ENCODE measurements around the gene XRN1.
"Not testable (repeated sequence)": the region's sequence is repeated elsewhere in the genome, so short reads cannot be mapped to it uniquely, and the experiment has no call there.

XRN1 gene

GRCh38 chr3:142424754-142425153 is 23.1 kb downstream of the XRN1 start:
- H3K4me2 ChIP-seq (ENCODE audit: low read length) = no peak overlapping the region
- no peaks in the 10 kb centered on the region for H3K27me3 ChIP-seq (ENCODE audit: control insufficient read depth, low read length)
- no peaks in the 10 kb centered on the region for H3K9me2 ChIP-seq (replicated peaks; ENCODE audit: control insufficient read depth, low read length)

GRCh38 chr3:142418926-142419592 is 28.8 kb downstream of the XRN1 start:
- Histone ChIP-seq H3K9me3 (ENCODE audit: control insufficient read depth, insufficient read depth, low read length) (no peaks in the 10 kb centered on the region), H4K20me1 (ENCODE audit: control insufficient read depth, insufficient read depth, low read depth, low read length) (no peaks in the 10 kb centered on the region), H3K27ac (ENCODE audit: low read depth, low read length) (no peak overlapping the region), H3F3A (ENCODE audit: control insufficient read depth, insufficient read depth) (no peaks in the 10 kb centered on the region), H3K4me2 (ENCODE audit: low read length) (no peak overlapping the region), H3K4me1 (ENCODE audit: control insufficient read depth, low read length) (no peaks in the 10 kb centered on the region), H3K36me3 (ENCODE audit: control insufficient read depth, low read length) (peaks cover 29% of the 10 kb centered on the region), H3K79me2 (ENCODE audit: control insufficient read depth, low read length) (no peaks in the 10 kb centered on the region), H3K4me3 (ENCODE audit: low read length) (no peak overlapping the region), H3K9me2 (replicated peaks; ENCODE audit: control insufficient read depth, low read length) (no peaks in the 10 kb centered on the region), H3K27me3 (ENCODE audit: control insufficient read depth, low read length) (no peaks in the 10 kb centered on the region)
- TF ChIP-seq EZH2phosphoT487 (IDR thresholded peaks at IDR 0.05; ENCODE audit: borderline replicate concordance, low read length) = no peak
- no peak for TF ChIP-seq CTCF (IDR thresholded peaks at IDR 0.05; ENCODE audit: low read depth, low read length, poor library complexity, severe bottlenecking)

More at GRCh38 chr3:142424754-142425153, 23.1 kb downstream of the XRN1 start:
- H3K27ac ChIP-seq (ENCODE audit: low read depth, low read length) = no peak overlapping the region
- H4K20me1 ChIP-seq (ENCODE audit: control insufficient read depth, insufficient read depth, low read depth, low read length) = no peaks in the 10 kb centered on the region
- no peak for TF ChIP-seq CTCF (IDR thresholded peaks at IDR 0.05; ENCODE audit: low read depth, low read length, poor library complexity, severe bottlenecking)
- no peak for TF ChIP-seq EZH2phosphoT487 (IDR thresholded peaks at IDR 0.05; ENCODE audit: borderline replicate concordance, low read length)
- H3K36me3 ChIP-seq (ENCODE audit: control insufficient read depth, low read length) = peaks cover 11% of the 10 kb centered on the region
- no peaks in the 10 kb centered on the region for H3K4me1 ChIP-seq (ENCODE audit: control insufficient read depth, low read length)
- H3K9me3 ChIP-seq (ENCODE audit: control insufficient read depth, insufficient read depth, low read length) = no peaks in the 10 kb centered on the region
- H3K79me2 ChIP-seq (ENCODE audit: control insufficient read depth, low read length) = no peaks in the 10 kb centered on the region
- H3F3A ChIP-seq (ENCODE audit: control insufficient read depth, insufficient read depth) = no peaks in the 10 kb centered on the region
- H3K4me3 ChIP-seq (ENCODE audit: low read length) = no peak overlapping the region

GRCh38 chr3:142417302-142417701 is 30.5 kb downstream of the XRN1 start:
- H3K79me2 ChIP-seq (ENCODE audit: control insufficient read depth, low read length) = no peaks in the 10 kb centered on the region
- no peak overlapping the region for H3K27ac ChIP-seq (ENCODE audit: low read depth, low read length)
- H3K4me2 ChIP-seq (ENCODE audit: low read length) = no peak overlapping the region
- no peaks in the 10 kb centered on the region for H3K4me1 ChIP-seq (ENCODE audit: control insufficient read depth, low read length)
- TF ChIP-seq CTCF (IDR thresholded peaks at IDR 0.05; ENCODE audit: low read depth, low read length, poor library complexity, severe bottlenecking) = no peak
- no peak for TF ChIP-seq EZH2phosphoT487 (IDR thresholded peaks at IDR 0.05; ENCODE audit: borderline replicate concordance, low read length)
- H3K9me2 ChIP-seq (replicated peaks; ENCODE audit: control insufficient read depth, low read length) = no peaks in the 10 kb centered on the region
- H4K20me1 ChIP-seq (ENCODE audit: control insufficient read depth, insufficient read depth, low read depth, low read length) = no peaks in the 10 kb centered on the region
- H3F3A ChIP-seq (ENCODE audit: control insufficient read depth, insufficient read depth) = no peaks in the 10 kb centered on the region
- H3K4me3 ChIP-seq (ENCODE audit: low read length) = no peak overlapping the region
- H3K9me3 ChIP-seq (ENCODE audit: control insufficient read depth, insufficient read depth, low read length) = no peaks in the 10 kb centered on the region
- H3K36me3 ChIP-seq (ENCODE audit: control insufficient read depth, low read length) = peaks cover 32% of the 10 kb centered on the region
- no peaks in the 10 kb centered on the region for H3K27me3 ChIP-seq (ENCODE audit: control insufficient read depth, low read length)

GRCh38 chr3:142400537-142400936 is 47.3 kb downstream of the XRN1 start:
- H3K4me1 ChIP-seq (ENCODE audit: control insufficient read depth, low read length); H3K27ac ChIP-seq (ENCODE audit: low read depth, low read length); H3K4me3 ChIP-seq (ENCODE audit: low read length); H3K9me3 ChIP-seq (ENCODE audit: control insufficient read depth, insufficient read depth, low read length); H3K79me2 ChIP-seq (ENCODE audit: control insufficient read depth, low read length); H3F3A ChIP-seq (ENCODE audit: control insufficient read depth, insufficient read depth); H4K20me1 ChIP-seq (ENCODE audit: control insufficient read depth, insufficient read depth, low read depth, low read length); H3K27me3 ChIP-seq (ENCODE audit: control insufficient read depth, low read length); H3K9me2 ChIP-seq (replicated peaks; ENCODE audit: control insufficient read depth, low read length); H3K4me2 ChIP-seq (ENCODE audit: low read length): not testable (repeated sequence)
- peaks cover 18% of the 10 kb centered on the region for H3K36me3 ChIP-seq (ENCODE audit: control insufficient read depth, low read length)

All from DOHH2 (cell line).